ENCODE data around the gene GLTP. TPM values are rescaled to one million over a fixed set of nuclear protein-coding genes. Genes with fewer than 3 reads are reported as not detected.

GLTP gene
- total and polyA plus RNA-seq, 2 of the 4 experiments (the other 2 are of a cell fraction): 34.4 to 58.4 TPM

- Histone ChIP-seq H3K27me3 (ENCODE audit: control insufficient read depth, insufficient read depth, low read length) (no peaks in the 10 kb centered on the region), H2BK15ac (ENCODE audit: low read depth, low read length) (no peak overlapping the region), H3K79me1 (ENCODE audit: low read depth in 1 of 2, low read length in 2 of 2) (0 out of 4 replicates have a peak, but pooled peaks cover 0 to 3% of the 10 kb centered on the region in 2 experiments), H3K4me1 (ENCODE audit: control insufficient read depth, insufficient read depth, low read length) (no peaks in the 10 kb centered on the region), H3K9me3 (ENCODE audit: control insufficient read depth, insufficient read depth, low read length) (no peaks in the 10 kb centered on the region), H2AK9ac (replicated peaks; ENCODE audit: low read depth, low read length, poor library complexity) (no peak overlapping the region), H3K36me3 (ENCODE audit: control insufficient read depth, insufficient read depth, low read length) (no peaks in the 10 kb centered on the region), H2AK5ac (ENCODE audit: low read depth, low read length) (no peak overlapping the region), H3K18ac (ENCODE audit: low read depth, low read length) (no peak overlapping the region), H3K9me1 (ENCODE audit: insufficient read depth, low read length) (no peaks in the 10 kb centered on the region), H3K4me3 (ENCODE audit: insufficient read depth, low read depth, low read length) (no peak overlapping the region), H3K14ac (replicated peaks; ENCODE audit: low read depth, low read length) (no peak overlapping the region), H2BK120ac (ENCODE audit: low read depth, low read length) (no peak overlapping the region), H2BK5ac (ENCODE audit: low read depth, low read length, poor library complexity, severe bottlenecking) (no peak overlapping the region), H3K23ac (ENCODE audit: low read depth, low read length) (no peak overlapping the region), H4K20me1 (ENCODE audit: insufficient read depth, low read length) (no peaks in the 10 kb centered on the region; the same call in 1 of the 2 replicates), H4K5ac (ENCODE audit: low read depth, low read length) (no peak overlapping the region), H3K56ac (ENCODE audit: extremely low read depth, insufficient read depth, low read length) (no peak overlapping the region), H2AFZ (replicated peaks; ENCODE audit: low read length, poor library complexity) (no peak overlapping the region), H4K91ac (ENCODE audit: insufficient read depth, low read depth, low read length) (no peak overlapping the region), H2BK20ac (ENCODE audit: low read depth, low read length) (no peak overlapping the region), H3K4me2 (ENCODE audit: low read depth, low read length) (no peak overlapping the region), H3K27ac (ENCODE audit: insufficient read depth, low read length) (no peak overlapping the region), H3K9ac (ENCODE audit: low read depth, low read length) (no peak overlapping the region), H3K4ac (ENCODE audit: low read depth, low read length) (no peak overlapping the region), H4K8ac (ENCODE audit: low read depth in 2 of 2, low read length in 2 of 2) (no peak overlapping the region)
- dilution Hi-C loops (cut with HindIII; ENCODE audit: low sequenced_read_pairs, unreplicated experiment): no loop called here
- CTCF ChIA-PET: no interaction called here
- no CpG with 5 or more reads among the region's 3 CpGs for WGBS, 2 experiments (ENCODE audit: extremely low coverage in 2 of 2, insufficient read length in 1 of 2)
- intact Hi-C loops (cut with micrococcal nuclease): no loop called here
- in situ Hi-C loops (cut with MboI; ENCODE audit: low sequenced_read_pairs): no loop called here
- POLR2A ChIA-PET (ENCODE audit: unreplicated experiment): no interaction called here
- BruUV-seq (replicated peaks): no TSS peak
- no peak for ATAC-seq (ENCODE audit: low read depth)
- no peak for DNase-seq
- TF ChIP-seq MAFK (IDR thresholded peaks at IDR 0.05; ENCODE audit: low read depth, low read length) (no peak), CHD1 (IDR thresholded peaks at IDR 0.05; ENCODE audit: low read depth, low read length) (no peak), RFX5 (IDR thresholded peaks at IDR 0.05; ENCODE audit: low read depth, low read length) (no peak), CEBPB (IDR thresholded peaks at IDR 0.05; ENCODE audit: low read depth, low read length) (no peak), SMC3 (IDR thresholded peaks at IDR 0.05; ENCODE audit: low read depth, low read length) (no peak), RCOR1 (IDR thresholded peaks at IDR 0.05; ENCODE audit: insufficient replicate concordance, low read length) (no peak), FOS (IDR thresholded peaks at IDR 0.05; ENCODE audit: low read depth, low read length) (no peak), USF2 (IDR thresholded peaks at IDR 0.05; ENCODE audit: low read depth, low read length) (no peak), RAD21 (IDR thresholded peaks at IDR 0.05; ENCODE audit: low read length) (no peak), NFE2L2 (IDR thresholded peaks at IDR 0.05; ENCODE audit: low read depth, low read length) (no peak), CTCF (conservative IDR thresholded peaks at IDR 0.05; ENCODE audit: low read depth, low read length) (no peak), ELK1 (IDR thresholded peaks at IDR 0.05; ENCODE audit: borderline replicate concordance, low read depth, low read length) (no peak)
Measured at GRCh38 chr12:109827080-109827479, 53.3 kb downstream of the GLTP start.
